H1 (cell line): Measurements from ENCODE around the gene PTPN3. TPM values are rescaled to one million over a fixed set of nuclear protein-coding genes. Genes with fewer than 3 reads are reported as not detected.

Experiments
- CTCF ChIA-PET: fragments of 300-600 bp; sonication (Branson Sonifier 250); formaldehyde crosslinking; loops from one replicate; lab custom pipeline; 2021; ENCODE audit not compliant: partially characterized antibody; lab: Charles Lee
- POLR2A ChIA-PET: fragments of 300-600 bp; sonication (Branson Sonifier 250); formaldehyde crosslinking; loops from one replicate; lab custom pipeline; 2021; ENCODE audit warnings: inconsistent platforms; ENCODE audit not compliant: partially characterized antibody; lab: Charles Lee
- DNase-seq, 2 experiments: peaks; one replicate each; pipeline versions ENCODE4 v3.0.0 to v3.0.0-alpha.2; 2010 to 2022; ENCODE audit warnings: low spot score in 2 of 2, low read depth in 1 of 2, mixed read lengths in 1 of 2
- FAIRE-seq: peaks from 2 replicates; lab custom pipeline; 2011; peaks lifted over from hg19 to GRCh38; lab: Jason Lieb, UNC
- H2AFZ ChIP-seq: 2 replicates; pipeline ENCODE4 v1.8.1; 2012; ENCODE audit warnings: low read length, inconsistent platforms
- H2AK5ac ChIP-seq: 2 replicates; pipeline ENCODE4 v1.6.1; 2013; ENCODE audit warnings: low read depth, low read length
- H2BK120ac ChIP-seq: replicated peaks from 2 replicates; pipeline ENCODE3; 2013; ENCODE audit warnings: low read depth, low read length, inconsistent platforms
- H2BK12ac ChIP-seq: 2 replicates; pipeline ENCODE4 v1.6.1; 2013; ENCODE audit warnings: low read depth, low read length
- H2BK15ac ChIP-seq: 2 replicates; pipeline ENCODE4 v1.6.1; 2013; ENCODE audit warnings: low read length
- H2BK20ac ChIP-seq: 2 replicates; pipeline ENCODE4 v1.6.1; 2013; ENCODE audit warnings: low read length
- H2BK5ac ChIP-seq: 2 replicates; pipeline ENCODE4 v1.6.1; 2013; ENCODE audit warnings: low read depth, low read length
- H3K14ac ChIP-seq: 2 replicates; pipeline ENCODE4 v1.6.1; 2013; ENCODE audit warnings: inconsistent platforms; ENCODE audit not compliant: insufficient read length
- H3K18ac ChIP-seq: 2 replicates; pipeline ENCODE4 v1.6.1; 2013; ENCODE audit warnings: low read length; ENCODE audit errors: extremely low read depth
- H3K23ac ChIP-seq: 2 replicates; pipeline ENCODE4 v1.6.1; 2013; ENCODE audit warnings: inconsistent platforms; ENCODE audit not compliant: insufficient read length
- H3K23me2 ChIP-seq: 2 replicates; pipeline ENCODE4 v1.6.1; 2013; ENCODE audit warnings: low read depth, low read length
- H3K27ac ChIP-seq: 2 replicates; pipeline ENCODE4 v1.6.1; 2011; ENCODE audit warnings: low read depth, low read length, inconsistent platforms
- H3K27me3 ChIP-seq, 4 experiments: replicated peaks in 1 of 4; 1 replicate in 1 of 4; 2 replicates in 3 of 4; pipeline versions ENCODE4 v1.6.1 to v1.8.1; 2011 to 2013; ENCODE audit warnings: low read length in 3 of 4, mild to moderate bottlenecking in 3 of 4, inconsistent platforms in 2 of 4, mixed read lengths in 2 of 4, moderate library complexity in 1 of 4; ENCODE audit not compliant: control insufficient read depth in 3 of 4, insufficient read depth in 3 of 4; ENCODE audit errors: extremely low read depth in 1 of 4
- H3K36me3 ChIP-seq, 4 experiments: 2 replicates each; pipeline versions ENCODE4 v1.6.1 to v1.8.1; 2011 to 2013; ENCODE audit warnings: mild to moderate bottlenecking in 4 of 4, low read length in 3 of 4, moderate library complexity in 2 of 4, control low read depth in 1 of 4, inconsistent platforms in 1 of 4; ENCODE audit not compliant: insufficient read depth in 4 of 4, control insufficient read depth in 2 of 4
- H3K4ac ChIP-seq: replicated peaks from 2 replicates; pipeline ENCODE3; 2013; ENCODE audit warnings: low read length, low read depth, mixed read lengths, inconsistent platforms; ENCODE audit not compliant: insufficient read length
- H3K4me1 ChIP-seq, 4 experiments: replicated peaks in 1 of 4; 1 replicate in 1 of 4; 2 replicates in 3 of 4; pipeline versions ENCODE4 v1.6.1 to v1.8.1; 2011 to 2013; ENCODE audit warnings: low read length in 3 of 4, inconsistent platforms in 2 of 4, mixed read lengths in 1 of 4; ENCODE audit not compliant: insufficient read depth in 4 of 4, control insufficient read depth in 3 of 4
- H3K4me2 ChIP-seq, 2 experiments: 2 replicates each; pipeline versions ENCODE4 v1.6.1 to v1.8.1; 2011 to 2013; ENCODE audit warnings: low read depth in 2 of 2, low read length in 2 of 2, control low read depth in 1 of 2, inconsistent platforms in 1 of 2, mild to moderate bottlenecking in 1 of 2; ENCODE audit not compliant: insufficient read depth in 1 of 2
- H3K4me3 ChIP-seq, 4 experiments: fragments of 200-600, 300-600 bp in 1 of 4; sonication (generic), shearing (Covaris generic), sonication (Bioruptor Twin) in 1 of 4; 2 replicates each; pipeline versions ENCODE4 v1.5.1 to v1.8.1; 2011 to 2016; ENCODE audit warnings: low read length in 4 of 4, low read depth in 3 of 4, control low read depth in 2 of 4, inconsistent platforms in 2 of 4, mild to moderate bottlenecking in 2 of 4, mixed read lengths in 1 of 4, moderate library complexity in 1 of 4; ENCODE audit not compliant: insufficient read depth in 2 of 4; ENCODE audit errors: extremely low read depth in 1 of 4
- H3K56ac ChIP-seq: replicated peaks from 2 replicates; pipeline ENCODE3; 2013; ENCODE audit warnings: low read depth, mild to moderate bottlenecking, mixed read lengths, low read length, inconsistent platforms; ENCODE audit not compliant: insufficient read length
- H3K79me1 ChIP-seq: 2 replicates; pipeline ENCODE4 v1.6.1; 2013; ENCODE audit warnings: low read depth, low read length, control low read depth
- H3K79me2 ChIP-seq, 2 experiments: 2 replicates each; pipeline versions ENCODE4 v1.6.1 to v1.8.1; 2012 to 2013; ENCODE audit warnings: low read length in 2 of 2, mild to moderate bottlenecking in 2 of 2, inconsistent platforms in 1 of 2; ENCODE audit not compliant: insufficient read depth in 2 of 2, control insufficient read depth in 1 of 2
- H3K9ac ChIP-seq, 4 experiments: replicated peaks in 1 of 4; 1 replicate in 1 of 4; 2 replicates in 3 of 4; pipeline versions ENCODE4 v1.6.1 to v1.8.1; 2011 to 2013; ENCODE audit warnings: low read depth in 3 of 4, low read length in 3 of 4, control low read depth in 2 of 4, mild to moderate bottlenecking in 2 of 4, moderate library complexity in 2 of 4, inconsistent platforms in 1 of 4; ENCODE audit errors: extremely low read depth in 1 of 4
- H3K9me3 ChIP-seq, 2 experiments: 2 replicates each; pipeline versions ENCODE4 v1.6.1 to v1.8.1; 2012 to 2013; ENCODE audit warnings: mild to moderate bottlenecking in 2 of 2, moderate library complexity in 2 of 2, control low read depth in 1 of 2, inconsistent platforms in 1 of 2, low read depth in 1 of 2, low read length in 1 of 2, mixed read lengths in 1 of 2; ENCODE audit not compliant: insufficient read depth in 2 of 2
- H4K20me1 ChIP-seq, 2 experiments: replicated peaks in 1 of 2; 2 replicates each; pipeline versions ENCODE3 to v1.8.1; 2011 to 2013; ENCODE audit warnings: inconsistent platforms in 2 of 2, low read length in 2 of 2, mild to moderate bottlenecking in 1 of 2; ENCODE audit not compliant: insufficient read depth in 2 of 2, control insufficient read depth in 1 of 2
- H4K5ac ChIP-seq: 2 replicates; pipeline ENCODE4 v1.6.1; 2013; ENCODE audit warnings: low read length, low read depth, mixed read lengths, inconsistent platforms; ENCODE audit not compliant: insufficient read length
- H4K8ac ChIP-seq: 2 replicates; pipeline ENCODE4 v1.8.0; 2013; ENCODE audit warnings: mild to moderate bottlenecking, moderate library complexity, low read length, inconsistent platforms; ENCODE audit not compliant: insufficient read depth; ENCODE audit errors: extremely low read depth
- H4K91ac ChIP-seq: replicated peaks from 2 replicates; pipeline ENCODE3; 2013; ENCODE audit warnings: low read length, mixed read lengths, inconsistent platforms; ENCODE audit not compliant: insufficient read length
- ATF3 ChIP-seq: IDR thresholded peaks from 2 replicates; pipeline ENCODE4 v1.6.1; 2011; ENCODE audit warnings: low read depth, mild to moderate bottlenecking, low read length; ENCODE audit not compliant: insufficient read depth
- EP300 ChIP-seq, 2 experiments: IDR thresholded peaks; 1 replicate in 1 of 2; 2 replicates in 1 of 2; pipeline ENCODE4 v1.6.1; 2011 to 2012; ENCODE audit warnings: low read depth in 2 of 2, low read length in 2 of 2, mild to moderate bottlenecking in 2 of 2, borderline replicate concordance in 1 of 2, inconsistent platforms in 1 of 2, moderate library complexity in 1 of 2
- WGBS, 2 experiments: shearing (Covaris generic) in 1 of 2; methylation state at CpG; one replicate each; pipeline versions ENCODE4 v1.1.6 to v1.1.7; 2013 to 2015; ENCODE audit warnings: low lambda C conversion rate in 2 of 2, mixed read lengths in 2 of 2, inconsistent platforms in 1 of 2, low coverage in 1 of 2, missing lambda C conversion rate in 1 of 2; ENCODE audit not compliant: insufficient replicate concordance in 2 of 2, insufficient coverage in 1 of 2, insufficient read length in 1 of 2; ENCODE audit errors: extremely low coverage in 1 of 2, missing lambda C conversion rate in 1 of 2; 5-methylcytosine and 5-hydroxymethylcytosine counted together
- polyA plus RNA-seq, 7 experiments: library from polyadenylated mRNA; depleted of rRNA in 3 of 7; stranded (reverse) in 5 of 7; unstranded in 2 of 7; fragments of >200 nt in 5 of 7; fragments of 200-250 nt in 2 of 7; gene quantifications; 1 replicate in 5 of 7; 2 replicates in 1 of 7; 4 replicates in 1 of 7; pipeline versions ENCODE4 v1.2.1 to v1.2.3, GENCODE V29; 2011 to 2013; ENCODE audit warnings: missing spikeins in 2 of 7, mixed read lengths in 2 of 7
- total RNA-seq: library from RNA; stranded (reverse); fragmentation: NEBNext Ultra II Directional; extraction: Animal tissue kit (Norgen Biotek cat#: 25700); gene quantifications from 2 replicates; pipeline ENCODE4 v1.2.1, GENCODE V29; 2021

Gene PTPN3
- total and polyA plus RNA-seq, 2 of the 8 experiments (the other 6 are each of a cell fraction or from before 2014, with no cell fraction given), result 2.9 to 3.7 TPM

GRCh38 chr9:109537288-109537687 is 39.2 kb upstream of the PTPN3 start:
- H3K9me3 ChIP-seq, result peaks cover 0 to 3% of the 10 kb centered on the region in 2 experiments; a peak in 1 of 4 replicates
- H3K23me2 ChIP-seq, result no peaks in the 10 kb centered on the region
- H2AFZ ChIP-seq, result 0 out of 2 replicates have a peak overlapping the region, but pooled peaks have one; percentile 11
- POLR2A ChIA-PET, result no interaction called here
- no peak overlapping the region for H3K23ac ChIP-seq
- H3K4me1 ChIP-seq, result no peaks in the 10 kb centered on the region
- no peak overlapping the region for H2BK20ac ChIP-seq
- no peak overlapping the region for H2BK120ac ChIP-seq
- H2BK15ac ChIP-seq, result no peak overlapping the region
- CTCF ChIA-PET, result interaction anchor here (0.7 to 1.2 kb wide), 2 partner anchors 11 to 23 kb away, joined by 3 read pairs; no protein-coding TSS in a partner anchor
- no peak overlapping the region for H4K8ac ChIP-seq
- no peaks in the 10 kb centered on the region for H3K79me2 ChIP-seq
- TF ChIP-seq EP300 (IDR thresholded peaks at IDR 0.05; ENCODE audit: borderline replicate concordance in 1 of 2, low read depth in 2 of 2, low read length in 2 of 2) (no peak), ATF3 (no peak)
- TF ChIP-seq, all 59 proteins: peak for 0
- Histone ChIP-seq H3K4me2 (no peak overlapping the region), H3K9ac (no peak overlapping the region), H3K18ac (no peak overlapping the region), H3K56ac (no peak overlapping the region), H2BK5ac (no peak overlapping the region), H4K20me1 (no peaks in the 10 kb centered on the region), H3K27ac (no peak overlapping the region), H3K4ac (no peak overlapping the region), H3K36me3 (no peaks in the 10 kb centered on the region), H4K5ac (no peak overlapping the region), H4K91ac (no peak overlapping the region), H3K27me3 (no peaks in the 10 kb centered on the region; a peak in 2 of 7 replicates), H2BK12ac (no peak overlapping the region), H3K14ac (no peak overlapping the region), H3K4me3 (no peak overlapping the region), H2AK5ac (no peak overlapping the region), H3K79me1 (no peaks in the 10 kb centered on the region)
- WGBS, 2 experiments, result 84% methylated on average over 6 of the region's 6 CpGs; no CpG with 5 or more reads in 1 of the 2 experiments
- DNase-seq (no peak), FAIRE-seq (no peak)
